HG02623 (cell line): ENCODE data around the gene POLR2L.

ENCODE experiments used
- ATAC-seq: cut with Tn5 transposase; IDR thresholded peaks from one replicate; pipeline ENCODE4 v1.9.1; 2021; ENCODE audit warnings: moderate library complexity; ENCODE audit not compliant: unreplicated experiment

POLR2L gene

GRCh38 chr11:813456-814096, 28.8 kb downstream of the POLR2L start:
- ATAC-seq, result no peak

GRCh38 chr11:813072-813455, 29.3 kb downstream of the POLR2L start:
- no peak for ATAC-seq

- no peak for ATAC-seq
Measured at GRCh38 chr11:812390-812789, 29.9 kb downstream of the POLR2L start.

DNA sequence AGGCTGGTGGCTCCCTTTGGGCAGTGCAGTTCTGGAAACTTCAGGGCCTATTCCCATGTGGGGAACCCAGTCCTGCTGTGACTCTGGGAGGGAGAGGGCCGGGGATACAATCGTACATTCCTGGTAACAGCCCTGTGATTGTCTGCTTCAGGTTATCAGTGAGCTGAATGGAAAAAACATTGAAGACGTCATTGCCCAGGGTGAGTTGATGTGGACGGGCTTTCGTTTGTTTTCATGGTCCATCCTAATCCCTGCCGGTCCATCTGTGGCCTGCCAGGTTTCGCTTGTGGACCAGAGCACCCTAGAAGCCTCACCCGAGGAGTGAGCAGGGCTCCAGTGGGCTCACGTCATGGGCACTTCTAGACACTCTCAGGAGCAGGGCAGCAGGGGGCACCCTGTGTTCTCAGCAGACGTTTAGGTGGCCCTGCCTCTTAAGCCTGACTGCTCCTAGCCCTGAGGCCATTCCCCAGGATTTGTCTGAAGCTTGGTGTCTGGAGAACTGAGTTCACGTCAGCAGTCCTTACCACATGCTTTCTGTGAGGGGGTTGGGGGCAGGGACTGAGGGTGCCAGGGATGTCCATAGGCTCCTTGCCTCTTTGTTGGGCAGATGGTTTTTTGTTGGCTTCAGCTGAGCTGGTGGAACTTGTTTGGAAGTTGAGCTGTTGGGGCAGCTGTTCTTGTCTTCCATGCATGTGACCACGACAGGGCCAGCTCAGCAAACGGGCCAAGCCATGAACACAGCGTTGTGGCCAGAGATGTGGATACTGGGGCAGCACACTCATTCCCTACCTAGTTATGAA, 30.7 kb downstream of the POLR2L start:
- no peak for ATAC-seq

DNA sequence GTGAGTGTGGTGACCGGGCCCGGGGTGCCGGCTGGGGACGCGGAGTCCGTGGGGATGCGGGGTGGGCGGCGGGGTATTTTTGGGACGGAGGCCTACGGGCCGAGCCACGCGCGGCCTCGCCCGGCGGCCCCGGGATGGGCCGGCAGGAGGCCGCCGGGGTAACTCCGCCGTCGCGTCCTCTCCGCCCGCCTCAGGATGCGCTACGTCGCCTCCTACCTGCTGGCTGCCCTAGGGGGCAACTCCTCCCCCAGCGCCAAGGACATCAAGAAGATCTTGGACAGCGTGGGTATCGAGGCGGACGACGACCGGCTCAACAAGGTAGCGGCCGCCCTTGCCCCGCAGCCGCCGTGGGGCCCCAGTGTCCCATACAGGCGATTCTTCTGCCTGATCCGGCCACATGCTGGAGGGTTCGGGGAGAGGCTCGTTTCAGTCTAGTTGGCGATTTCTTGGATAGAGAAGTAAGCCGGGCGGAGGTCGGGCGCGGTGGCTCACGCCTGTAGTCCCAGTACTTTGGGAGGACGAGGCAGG, 32.2 kb downstream of the POLR2L start:
- ATAC-seq, result peak; percentile 6

DNA sequence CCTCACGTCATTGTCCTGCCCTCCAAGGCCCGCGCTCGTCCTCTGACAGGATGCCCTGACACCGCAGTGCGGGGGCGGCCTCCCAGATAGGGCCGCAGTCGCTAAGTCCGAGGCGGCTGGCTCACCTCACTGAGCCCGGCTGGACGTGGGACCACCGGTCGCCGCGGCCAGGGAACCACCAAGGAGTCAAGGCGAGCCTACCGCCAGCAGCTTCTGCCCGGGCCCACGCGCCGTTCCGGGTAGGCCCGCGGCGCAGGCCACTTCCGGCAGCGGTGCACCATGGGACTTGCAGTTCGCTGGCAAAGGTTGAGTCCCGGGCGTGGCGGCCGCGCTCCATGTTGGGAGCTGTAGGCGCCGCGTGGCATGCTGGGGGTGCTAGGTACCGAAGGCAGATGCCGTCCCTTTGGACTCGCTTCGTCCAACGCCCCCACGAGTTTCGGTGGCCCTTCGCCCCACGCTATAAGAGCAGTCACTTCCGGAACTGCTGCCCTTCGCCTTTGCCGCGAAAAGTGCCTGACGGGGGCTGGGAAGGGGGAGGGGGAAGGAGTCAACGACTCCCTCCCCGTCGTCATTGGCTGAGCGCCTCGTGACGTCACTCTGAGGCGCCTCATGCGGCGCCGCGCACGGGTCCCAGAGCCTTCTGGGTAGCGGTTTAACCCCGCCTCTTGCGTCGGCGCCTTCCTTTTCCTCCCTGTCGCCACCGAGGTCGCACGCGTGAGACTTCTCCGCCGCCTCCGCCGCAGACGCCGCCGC, 32.9 kb downstream of the POLR2L start, which contains the start of gene RPLP2:
RPLP2 (plus strand) TSS at position 681 of the 753 bp plus-strand sequence. CDS start 268 bp downstream, outside the sequence.
- ATAC-seq, result peak; percentile 62

- no peak for ATAC-seq
Measured at GRCh38 chr11:808427-809286, 33.7 kb downstream of the POLR2L start.

DNA sequence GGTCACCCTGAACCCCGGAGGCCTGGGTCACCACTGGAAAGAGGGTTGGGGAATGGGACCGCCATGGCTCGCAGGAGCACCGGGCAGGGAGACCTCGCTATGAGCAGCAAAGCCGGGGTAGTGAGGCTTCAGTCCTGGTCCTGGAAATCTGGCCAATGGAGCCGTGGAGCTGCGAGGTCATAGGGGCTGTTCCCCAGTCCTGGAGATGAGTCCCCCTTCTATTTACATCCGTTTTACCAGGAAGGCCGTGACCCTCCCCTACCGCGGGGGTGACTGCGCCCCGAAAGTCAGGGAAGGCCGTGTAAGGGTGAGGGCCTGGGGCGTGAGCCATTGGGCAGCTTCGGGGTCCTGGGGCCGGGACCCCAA, 37.7 kb downstream of the POLR2L start:
- no peak for ATAC-seq

DNA sequence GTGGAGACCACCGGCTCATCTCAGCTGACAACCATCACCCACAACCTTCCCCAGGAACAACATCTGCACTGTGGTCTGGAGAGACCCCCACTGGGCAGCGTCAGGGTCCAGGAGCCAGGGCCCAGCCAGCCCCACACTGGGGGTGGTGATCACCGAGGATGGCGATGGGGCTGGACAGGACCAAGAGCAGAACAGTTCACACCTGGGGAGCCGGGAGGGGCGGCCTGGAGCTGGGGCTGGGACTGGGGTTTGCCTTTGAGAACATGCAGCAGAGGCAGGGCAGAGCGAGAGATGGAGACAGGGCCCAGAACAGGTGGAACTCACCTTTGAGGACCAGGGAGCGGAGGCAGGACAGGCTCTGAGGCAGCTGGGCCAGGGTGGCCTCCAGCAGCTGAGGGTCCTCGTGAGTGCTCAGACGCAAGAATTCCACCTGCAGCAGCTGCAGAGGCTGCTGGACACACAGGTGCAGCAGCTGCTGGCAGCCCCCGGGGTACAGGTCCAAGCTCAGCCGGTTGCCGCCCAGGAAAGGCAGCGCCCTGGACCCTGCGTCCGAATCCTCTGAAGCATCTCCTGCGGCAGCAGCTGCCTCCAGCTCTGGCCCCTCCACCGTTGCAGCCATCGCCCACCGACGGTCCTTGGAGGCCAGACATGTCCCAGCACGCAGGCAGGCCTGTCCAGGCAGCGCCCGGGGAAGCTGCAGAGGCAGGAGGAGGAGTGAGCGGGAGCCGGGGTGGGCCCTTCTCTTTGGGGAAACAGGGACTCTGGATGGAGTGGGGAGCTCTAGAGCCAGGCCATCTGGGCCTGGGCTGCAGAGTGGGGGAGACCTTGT, 38.3 kb downstream of the POLR2L start:
- no peak for ATAC-seq

DNA sequence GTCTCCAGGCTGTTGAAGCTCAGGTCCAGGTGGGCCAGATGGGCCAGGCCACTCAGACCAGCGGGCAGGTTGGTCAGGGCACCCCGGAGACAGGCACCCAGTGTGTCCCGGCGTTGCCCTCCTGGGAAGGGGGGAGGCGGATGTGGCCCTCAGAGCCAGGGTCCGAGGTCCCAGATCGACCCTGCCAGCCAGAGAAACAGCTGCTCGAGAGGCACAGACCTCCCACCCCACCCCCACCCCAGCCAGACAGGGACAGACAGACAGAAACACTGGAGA, 38.9 kb downstream of the POLR2L start:
- ATAC-seq, result no peak

DNA sequence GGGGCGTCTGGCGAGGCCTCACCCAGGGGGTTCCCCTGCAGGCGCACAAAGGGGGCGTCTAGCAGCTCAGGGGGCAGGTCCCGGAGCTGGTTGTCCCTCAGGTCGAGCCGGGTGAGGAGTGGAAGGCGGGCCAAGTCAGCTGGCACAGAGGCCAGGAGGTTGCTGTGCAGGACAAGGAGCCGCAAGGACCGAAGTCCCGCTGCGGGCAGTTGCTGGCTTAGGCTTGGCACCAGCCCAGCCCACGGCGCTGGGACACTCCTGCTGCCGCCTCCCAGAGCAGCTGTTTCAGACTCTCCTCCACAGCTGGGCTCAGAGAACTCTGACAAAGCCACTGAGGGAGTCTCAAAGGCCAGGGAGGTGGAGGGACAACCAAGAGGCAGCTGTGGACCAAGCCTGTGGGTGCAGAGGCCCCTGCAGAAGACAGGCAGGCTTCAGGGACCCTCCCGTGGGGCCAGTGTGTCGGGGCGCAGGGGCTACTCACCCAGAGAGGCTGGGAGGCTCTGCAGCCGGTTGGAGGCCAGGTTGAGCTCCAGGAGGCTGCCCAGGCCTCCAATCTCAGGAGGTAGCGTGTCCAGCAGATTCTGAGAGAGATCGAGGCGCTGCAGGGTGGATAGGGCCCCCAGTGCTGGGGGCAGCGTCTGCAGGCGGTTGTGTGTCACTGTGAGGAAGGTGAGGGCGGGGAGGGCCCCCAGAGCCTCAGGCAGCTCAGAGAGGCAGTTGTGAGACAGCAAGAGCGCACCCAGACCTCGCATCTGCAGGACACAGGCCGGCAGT, 39.4 kb downstream of the POLR2L start:
- ATAC-seq, result no peak

DNA sequence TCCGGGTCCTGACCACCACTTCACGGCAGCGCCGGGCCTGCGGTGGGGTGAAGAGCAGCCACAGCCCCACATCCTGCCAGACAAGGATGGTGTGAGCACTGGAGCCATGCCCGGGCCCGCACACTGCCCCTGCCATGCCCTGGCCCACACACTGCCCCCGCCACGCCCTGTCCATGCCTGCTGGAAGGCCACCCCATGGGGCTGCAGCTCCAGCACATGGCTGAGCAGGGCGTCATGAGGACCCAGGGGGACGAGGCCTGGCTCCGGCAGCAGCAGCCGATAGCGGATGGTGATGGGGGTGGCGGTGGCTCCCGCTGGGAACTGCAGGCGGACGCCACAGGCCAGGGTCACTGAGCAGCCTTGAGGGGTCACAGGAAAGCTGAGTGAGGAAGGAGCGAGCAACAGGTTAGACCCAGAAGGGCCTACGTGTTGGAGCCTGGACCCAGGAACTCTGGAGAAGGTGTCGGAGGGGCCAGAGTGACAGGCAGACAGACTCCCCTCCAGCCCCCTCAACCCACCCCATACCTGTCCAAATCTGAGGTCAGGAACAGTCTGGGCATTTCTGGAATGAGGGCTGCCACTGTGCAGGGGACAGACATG, 40.2 kb downstream of the POLR2L start:
- ATAC-seq, result no peak

GRCh38 chr11:801097-801780, 41.1 kb downstream of the POLR2L start:
- ATAC-seq, result no peak

- no peak for ATAC-seq
Measured at GRCh38 chr11:800473-800872, 41.9 kb downstream of the POLR2L start.

- ATAC-seq, result no peak
Measured at GRCh38 chr11:799641-800316, 42.5 kb downstream of the POLR2L start.

GRCh38 chr11:798093-798713, 44.1 kb downstream of the POLR2L start, which contains the start of gene SLC25A22:
SLC25A22 (minus strand) TSS chr11:798281; CDS start chr11:795006, 3,275 bp downstream.
- ATAC-seq, result peak; percentile 44
